CD4-positive, CD25-positive, alpha-beta regulatory T cell (primary cell): Measurements from ENCODE around the gene WDR86. TPM values are rescaled to one million over a fixed set of nuclear protein-coding genes. Genes with fewer than 3 reads are reported as not detected.

Experiments used
- ATAC-seq, 2 donors: fragments of 150-1000 bp; cut with Tn5 transposase; one replicate each; pipeline ENCODE4 v1.10.0; 2021; ENCODE audit warnings: low read depth in 2 of 2, moderate number of reproducible peaks in 2 of 2, moderate library complexity in 1 of 2
- DNase-seq, 3 donors: peaks; one replicate each; pipeline versions ENCODE4 v3.0.0 to v3.0.0-alpha.2; 2012 to 2022; ENCODE audit warnings: mixed read lengths in 1 of 3
- H3K27ac ChIP-seq: one replicate; pipeline ENCODE4 v1.7.0; 2013; ENCODE audit warnings: mild to moderate bottlenecking, low read length; ENCODE audit not compliant: insufficient read depth, poor library complexity, severe bottlenecking
- H3K27me3 ChIP-seq: one replicate; pipeline ENCODE4 v1.7.0; 2013; ENCODE audit warnings: low read length; ENCODE audit not compliant: control insufficient read depth, insufficient read depth
- H3K36me3 ChIP-seq: one replicate; pipeline ENCODE4 v1.7.0; 2013; ENCODE audit warnings: mild to moderate bottlenecking, low read length, moderate library complexity; ENCODE audit not compliant: control insufficient read depth, insufficient read depth
- H3K4me1 ChIP-seq: 2 replicates; pipeline ENCODE4 v1.7.0; 2013; ENCODE audit warnings: mild to moderate bottlenecking, low read length; ENCODE audit not compliant: insufficient read depth, control insufficient read depth, poor library complexity, severe bottlenecking
- H3K4me3 ChIP-seq: one replicate; pipeline ENCODE4 v1.7.0; 2013; ENCODE audit warnings: low read depth, mild to moderate bottlenecking, low read length, moderate library complexity
- H3K9me3 ChIP-seq, 2 experiments: 1 replicate in 1 of 2; 2 replicates in 1 of 2; pipeline ENCODE4 v1.7.0; 2013; ENCODE audit warnings: low read length in 2 of 2, mild to moderate bottlenecking in 1 of 2, moderate library complexity in 1 of 2; ENCODE audit not compliant: control insufficient read depth in 2 of 2
- H3K27ac Mint-ChIP-seq, 3 donors: one replicate each; pipeline ENCODE4 v1.8.0; 2020 to 2022; ENCODE audit warnings: mild to moderate bottlenecking in 3 of 3, mixed read lengths in 3 of 3, moderate library complexity in 2 of 3
- H3K27me3 Mint-ChIP-seq: one replicate; pipeline ENCODE4 v1.8.0; 2022; ENCODE audit warnings: mild to moderate bottlenecking, mixed read lengths
- H3K36me3 Mint-ChIP-seq: one replicate; pipeline ENCODE4 v1.8.0; 2020; ENCODE audit warnings: mixed read lengths
- H3K4me1 Mint-ChIP-seq, 4 donors: one replicate each; pipeline ENCODE4 v1.8.0; 2020 to 2022; ENCODE audit warnings: mixed read lengths in 4 of 4, mild to moderate bottlenecking in 1 of 4
- H3K4me3 Mint-ChIP-seq, 4 donors: one replicate each; pipeline ENCODE4 v1.8.0; 2020 to 2022; ENCODE audit warnings: mild to moderate bottlenecking in 4 of 4, mixed read lengths in 4 of 4, moderate library complexity in 3 of 4
- H3K9me3 Mint-ChIP-seq, 7 donors: one replicate each; pipeline ENCODE4 v1.8.0; 2020 to 2022; ENCODE audit warnings: mixed read lengths in 7 of 7, mild to moderate bottlenecking in 3 of 7, moderate library complexity in 2 of 7
- polyA plus RNA-seq, 4 donors: library from polyadenylated mRNA; unstranded; fragments of 300-500 nt; fragmentation: Illumina TruSeq; gene quantifications; one replicate each; pipeline ENCODE4 v1.2.3, GENCODE V29; 2021
- total RNA-seq: library from RNA; stranded (reverse); gene quantifications from one replicate; pipeline ENCODE4 v1.2.3, GENCODE V29; 2022

Gene WDR86
- total and polyA plus RNA-seq, 5 donors from 2014 or later = 0.15 to 4.8 (median 0.51) TPM; not detected in 1

- no peaks in the 10 kb centered on the region for H3K9me3 Mint-ChIP-seq
- peaks cover 4% of the 10 kb centered on the region for H3K27me3 ChIP-seq
- ATAC-seq = no peak
- DNase-seq = no peak
- no peaks in the 10 kb centered on the region for H3K4me1 ChIP-seq
- H3K4me3 ChIP-seq = no peak overlapping the region
- H3K4me1 Mint-ChIP-seq = peaks cover 0 to 2% (median 0%) of the 10 kb centered on the region in 4 donors
- H3K27ac Mint-ChIP-seq = no peak overlapping the region
- no peak overlapping the region for H3K4me3 Mint-ChIP-seq
- no peaks in the 10 kb centered on the region for H3K36me3 ChIP-seq
- peaks cover 5% of the 10 kb centered on the region for H3K36me3 Mint-ChIP-seq
- no peaks in the 10 kb centered on the region for H3K9me3 ChIP-seq
- H3K27me3 Mint-ChIP-seq = peaks cover 21% of the 10 kb centered on the region
- no peak overlapping the region for H3K27ac ChIP-seq
Observed at GRCh38 chr7:151388430-151388829, 21.4 kb downstream of the WDR86 start.

GRCh38 chr7:151388007-151388297 is 21.9 kb downstream of the WDR86 start:
- H3K4me1 Mint-ChIP-seq = peaks cover 0 to 2% (median 0%) of the 10 kb centered on the region in 4 donors
- H3K9me3 ChIP-seq = no peaks in the 10 kb centered on the region
- H3K36me3 ChIP-seq = no peaks in the 10 kb centered on the region
- no peaks in the 10 kb centered on the region for H3K4me1 ChIP-seq
- no peaks in the 10 kb centered on the region for H3K9me3 Mint-ChIP-seq
- DNase-seq = no peak
- no peak overlapping the region for H3K27ac Mint-ChIP-seq
- peaks cover 25% of the 10 kb centered on the region for H3K27me3 Mint-ChIP-seq
- H3K4me3 ChIP-seq = no peak overlapping the region
- peaks cover 4% of the 10 kb centered on the region for H3K27me3 ChIP-seq
- ATAC-seq = no peak
- peaks cover 5% of the 10 kb centered on the region for H3K36me3 Mint-ChIP-seq
- H3K27ac ChIP-seq = no peak overlapping the region
- no peak overlapping the region for H3K4me3 Mint-ChIP-seq

GRCh38 chr7:151387161-151388006 is 22.5 kb downstream of the WDR86 start:
- ATAC-seq = no peak
- no peak overlapping the region for H3K4me3 Mint-ChIP-seq
- peaks cover 8% of the 10 kb centered on the region for H3K27me3 ChIP-seq
- H3K27ac ChIP-seq = no peak overlapping the region
- H3K4me1 ChIP-seq = peaks cover 3% of the 10 kb centered on the region
- no peaks in the 10 kb centered on the region for H3K9me3 Mint-ChIP-seq
- H3K27me3 Mint-ChIP-seq = peaks cover 28% of the 10 kb centered on the region
- peaks cover 5% of the 10 kb centered on the region for H3K36me3 Mint-ChIP-seq
- H3K4me1 Mint-ChIP-seq = peaks cover 0 to 7% (median 1%) of the 10 kb centered on the region in 4 donors
- DNase-seq = no peak
- no peak overlapping the region for H3K27ac Mint-ChIP-seq
- no peaks in the 10 kb centered on the region for H3K9me3 ChIP-seq
- no peaks in the 10 kb centered on the region for H3K36me3 ChIP-seq
- H3K4me3 ChIP-seq = no peak overlapping the region

GRCh38 chr7:151386301-151387160 is 23.3 kb downstream of the WDR86 start:
- H3K4me1 Mint-ChIP-seq = peaks cover 0 to 12% (median 3%) of the 10 kb centered on the region in 4 donors
- no peak for ATAC-seq
- Histone ChIP-seq H3K4me1 (peaks cover 11% of the 10 kb centered on the region), H3K9me3 (no peaks in the 10 kb centered on the region), H3K4me3 (no peak overlapping the region), H3K27me3 (peaks cover 11% of the 10 kb centered on the region), H3K27ac (no peak overlapping the region), H3K36me3 (no peaks in the 10 kb centered on the region)
- no peaks in the 10 kb centered on the region for H3K9me3 Mint-ChIP-seq
- H3K27me3 Mint-ChIP-seq = peaks cover 32% of the 10 kb centered on the region
- H3K36me3 Mint-ChIP-seq = peaks cover 5% of the 10 kb centered on the region
- H3K4me3 Mint-ChIP-seq = no peak overlapping the region
- peak overlapping the region in 1 of 3 donors; percentile 56 for H3K27ac Mint-ChIP-seq
- DNase-seq = no peak

- peaks cover 11% of the 10 kb centered on the region for H3K27me3 ChIP-seq
- H3K36me3 ChIP-seq = no peaks in the 10 kb centered on the region
- H3K9me3 ChIP-seq = no peaks in the 10 kb centered on the region
- no peak overlapping the region for H3K27ac ChIP-seq
- ATAC-seq (no peak), DNase-seq (no peak)
- Mint-ChIP-seq H3K27me3 (peaks cover 36% of the 10 kb centered on the region), H3K4me1 (peaks cover 0 to 14% (median 3%) of the 10 kb centered on the region in 4 donors), H3K27ac (no peak overlapping the region), H3K36me3 (peaks cover 5% of the 10 kb centered on the region), H3K4me3 (no peak overlapping the region), H3K9me3 (no peaks in the 10 kb centered on the region)
- H3K4me3 ChIP-seq = no peak overlapping the region
- peaks cover 18% of the 10 kb centered on the region for H3K4me1 ChIP-seq
Observed at GRCh38 chr7:151385626-151386300, 24.1 kb downstream of the WDR86 start.

- Histone ChIP-seq H3K4me3 (no peak overlapping the region), H3K36me3 (no peaks in the 10 kb centered on the region), H3K27me3 (peaks cover 11% of the 10 kb centered on the region), H3K27ac (no peak overlapping the region), H3K9me3 (no peaks in the 10 kb centered on the region), H3K4me1 (peaks cover 19% of the 10 kb centered on the region)
- Mint-ChIP-seq H3K36me3 (peaks cover 5% of the 10 kb centered on the region), H3K9me3 (no peaks in the 10 kb centered on the region), H3K4me1 (peaks cover 0 to 12% (median 3%) of the 10 kb centered on the region in 4 donors), H3K27ac (no peak overlapping the region), H3K27me3 (peaks cover 37% of the 10 kb centered on the region), H3K4me3 (no peak overlapping the region)
- DNase-seq = no peak
- ATAC-seq = no peak
Observed at GRCh38 chr7:151384776-151385625, 24.8 kb downstream of the WDR86 start.

- peaks cover 5% of the 10 kb centered on the region for H3K36me3 Mint-ChIP-seq
- Histone ChIP-seq H3K4me3 (no peak overlapping the region), H3K27me3 (peaks cover 11% of the 10 kb centered on the region), H3K9me3 (no peaks in the 10 kb centered on the region), H3K4me1 (peaks cover 19% of the 10 kb centered on the region), H3K27ac (no peak overlapping the region), H3K36me3 (no peaks in the 10 kb centered on the region)
- H3K27me3 Mint-ChIP-seq = peaks cover 34% of the 10 kb centered on the region
- H3K27ac Mint-ChIP-seq = no peak overlapping the region
- no peak for DNase-seq
- H3K9me3 Mint-ChIP-seq = no peaks in the 10 kb centered on the region
- ATAC-seq = no peak
- peak overlapping the region in 1 of 4 donors; percentile 11 for H3K4me3 Mint-ChIP-seq
- H3K4me1 Mint-ChIP-seq = peaks cover 0 to 12% (median 3%) of the 10 kb centered on the region in 4 donors
Observed at GRCh38 chr7:151384352-151384697, 25.5 kb downstream of the WDR86 start.
